T-helper 17 cell (primary cell): Measurements from ENCODE around the gene GFRA1. TPM values are rescaled to one million over a fixed set of nuclear protein-coding genes. Genes with fewer than 3 reads are reported as not detected.
"Not testable (repeated sequence)": the region's sequence is repeated elsewhere in the genome, so short reads cannot be mapped to it uniquely, and the experiment has no call there.

Experiments used
- ATAC-seq: fragments of 150-1000 bp; cut with Tn5 transposase; 2 replicates; pipeline ENCODE4 v1.10.0; 2021; ENCODE audit warnings: mild to moderate bottlenecking, moderate library complexity
- DNase-seq, 3 donors: peaks; one replicate each; pipeline versions ENCODE4 v3.0.0 to v3.0.0-alpha.2; 2020 to 2021
- H3K9me3 ChIP-seq: one replicate; pipeline ENCODE4 v1.7.0; 2013; ENCODE audit warnings: low read length, mild to moderate bottlenecking; ENCODE audit not compliant: control insufficient read depth, poor library complexity, severe bottlenecking
- H3K27ac Mint-ChIP-seq: one replicate; pipeline ENCODE4 v1.8.0; 2022; ENCODE audit warnings: mild to moderate bottlenecking, moderate library complexity, mixed read lengths
- H3K27me3 Mint-ChIP-seq: one replicate; pipeline ENCODE4 v1.8.0; 2022; ENCODE audit warnings: mixed read lengths
- H3K36me3 Mint-ChIP-seq: one replicate; pipeline ENCODE4 v1.8.0; 2022; ENCODE audit warnings: low read depth, mixed read lengths
- H3K4me1 Mint-ChIP-seq: one replicate; pipeline ENCODE4 v1.8.0; 2022; ENCODE audit warnings: mild to moderate bottlenecking, mixed read lengths
- H3K4me3 Mint-ChIP-seq: one replicate; pipeline ENCODE4 v1.8.0; 2022; ENCODE audit warnings: mild to moderate bottlenecking, moderate library complexity, mixed read lengths
- total RNA-seq, 4 donors: library from RNA in 2 of 4; stranded (reverse) in 2 of 4; gene quantifications; one replicate each; pipeline ENCODE4 v1.2.3 and lab custom pipeline; 2022 to 2026

Gene GFRA1
- total RNA-seq, 2 donors from 2014 or later = not detected

- no peaks in the 10 kb centered on the region for H3K9me3 ChIP-seq
- Mint-ChIP-seq H3K36me3 (no peaks in the 10 kb centered on the region), H3K4me3 (no peak overlapping the region), H3K27me3 (peaks cover 4% of the 10 kb centered on the region), H3K4me1 (no peaks in the 10 kb centered on the region), H3K27ac (no peak overlapping the region)
- no peak for ATAC-seq
- DNase-seq = no peak
Measured at GRCh38 chr10:116071453-116072148, 201.4 kb downstream of the GFRA1 start.

- no peaks in the 10 kb centered on the region for H3K4me1 Mint-ChIP-seq
- DNase-seq (no peak), ATAC-seq (no peak)
- no peaks in the 10 kb centered on the region for H3K9me3 ChIP-seq
- H3K27me3 Mint-ChIP-seq = peaks cover 4% of the 10 kb centered on the region
- no peak overlapping the region for H3K27ac Mint-ChIP-seq
- H3K4me3 Mint-ChIP-seq = no peak overlapping the region
- H3K36me3 Mint-ChIP-seq = no peaks in the 10 kb centered on the region
Measured at GRCh38 chr10:116070743-116071320, 202.2 kb downstream of the GFRA1 start.

- H3K9me3 ChIP-seq = no peaks in the 10 kb centered on the region
- no peak overlapping the region for H3K4me3 Mint-ChIP-seq
- H3K4me1 Mint-ChIP-seq = no peaks in the 10 kb centered on the region
- DNase-seq (no peak), ATAC-seq (no peak)
- no peaks in the 10 kb centered on the region for H3K36me3 Mint-ChIP-seq
- peaks cover 4% of the 10 kb centered on the region for H3K27me3 Mint-ChIP-seq
- H3K27ac Mint-ChIP-seq = no peak overlapping the region
Measured at GRCh38 chr10:116069856-116070255, 203.2 kb downstream of the GFRA1 start.

- no peak overlapping the region for H3K4me3 Mint-ChIP-seq
- H3K27ac Mint-ChIP-seq = no peak overlapping the region
- H3K4me1 Mint-ChIP-seq = no peaks in the 10 kb centered on the region
- no peak for DNase-seq
- no peaks in the 10 kb centered on the region for H3K9me3 ChIP-seq
- peaks cover 2% of the 10 kb centered on the region for H3K27me3 Mint-ChIP-seq
- no peaks in the 10 kb centered on the region for H3K36me3 Mint-ChIP-seq
- no peak for ATAC-seq
Measured at GRCh38 chr10:116067825-116068224, 205.2 kb downstream of the GFRA1 start.

GRCh38 chr10:116063107-116063506 is 209.9 kb downstream of the GFRA1 start:
- Mint-ChIP-seq H3K27ac (no peak overlapping the region), H3K36me3 (no peaks in the 10 kb centered on the region), H3K4me3 (no peak overlapping the region), H3K4me1 (no peaks in the 10 kb centered on the region), H3K27me3 (no peaks in the 10 kb centered on the region)
- no peak for ATAC-seq
- no peak for DNase-seq
- H3K9me3 ChIP-seq = no peaks in the 10 kb centered on the region

GRCh38 chr10:116060864-116061263 is 212.1 kb downstream of the GFRA1 start:
- Mint-ChIP-seq H3K4me1 (no peaks in the 10 kb centered on the region), H3K36me3 (no peaks in the 10 kb centered on the region), H3K4me3 (no peak overlapping the region), H3K27me3 (no peaks in the 10 kb centered on the region), H3K27ac (no peak overlapping the region)
- no peak for DNase-seq
- no peak for ATAC-seq
- H3K9me3 ChIP-seq = no peaks in the 10 kb centered on the region

- DNase-seq = no peak
- no peaks in the 10 kb centered on the region for H3K4me1 Mint-ChIP-seq
- H3K36me3 Mint-ChIP-seq = no peaks in the 10 kb centered on the region
- no peaks in the 10 kb centered on the region for H3K27me3 Mint-ChIP-seq
- no peaks in the 10 kb centered on the region for H3K9me3 ChIP-seq
- H3K27ac Mint-ChIP-seq = no peak overlapping the region
- no peak for ATAC-seq
- H3K4me3 Mint-ChIP-seq = no peak overlapping the region
Measured at GRCh38 chr10:116059320-116059719, 213.7 kb downstream of the GFRA1 start.

GRCh38 chr10:116056445-116057293 is 216.3 kb downstream of the GFRA1 start:
- DNase-seq (no peak), ATAC-seq (no peak)
- no peak overlapping the region for H3K4me3 Mint-ChIP-seq
- H3K9me3 ChIP-seq = no peaks in the 10 kb centered on the region
- H3K27me3 Mint-ChIP-seq = no peaks in the 10 kb centered on the region
- no peak overlapping the region for H3K27ac Mint-ChIP-seq
- no peaks in the 10 kb centered on the region for H3K36me3 Mint-ChIP-seq
- no peaks in the 10 kb centered on the region for H3K4me1 Mint-ChIP-seq

- ATAC-seq (no peak), DNase-seq (no peak)
- Mint-ChIP-seq H3K4me1 (no peaks in the 10 kb centered on the region), H3K4me3 (no peak overlapping the region), H3K27ac (no peak overlapping the region), H3K27me3 (no peaks in the 10 kb centered on the region), H3K36me3 (no peaks in the 10 kb centered on the region)
- no peaks in the 10 kb centered on the region for H3K9me3 ChIP-seq
Measured at GRCh38 chr10:116055917-116056252, 217.1 kb downstream of the GFRA1 start.

- DNase-seq = no peak
- no peaks in the 10 kb centered on the region for H3K36me3 Mint-ChIP-seq
- no peaks in the 10 kb centered on the region for H3K9me3 ChIP-seq
- ATAC-seq = no peak
- no peak overlapping the region for H3K4me3 Mint-ChIP-seq
- H3K4me1 Mint-ChIP-seq = no peaks in the 10 kb centered on the region
- H3K27ac Mint-ChIP-seq = no peak overlapping the region
- H3K27me3 Mint-ChIP-seq = no peaks in the 10 kb centered on the region
Measured at GRCh38 chr10:116055252-116055916, 217.6 kb downstream of the GFRA1 start.

- ATAC-seq (no peak), DNase-seq (no peak)
- H3K27me3 Mint-ChIP-seq = no peaks in the 10 kb centered on the region
- no peaks in the 10 kb centered on the region for H3K36me3 Mint-ChIP-seq
- no peaks in the 10 kb centered on the region for H3K9me3 ChIP-seq
- H3K4me1 Mint-ChIP-seq = no peaks in the 10 kb centered on the region
- H3K4me3 Mint-ChIP-seq = no peak overlapping the region
- no peak overlapping the region for H3K27ac Mint-ChIP-seq
Measured at GRCh38 chr10:116053910-116054309, 219.1 kb downstream of the GFRA1 start.

GRCh38 chr10:116053009-116053730 is 219.8 kb downstream of the GFRA1 start:
- not testable (repeated sequence) for H3K4me1 Mint-ChIP-seq, H3K27me3 Mint-ChIP-seq, H3K27ac Mint-ChIP-seq, DNase-seq, H3K36me3 Mint-ChIP-seq, H3K4me3 Mint-ChIP-seq, H3K9me3 ChIP-seq, ATAC-seq

GRCh38 chr10:116052522-116052921 is 220.5 kb downstream of the GFRA1 start:
- not testable (repeated sequence) for H3K36me3 Mint-ChIP-seq, H3K9me3 ChIP-seq, H3K4me1 Mint-ChIP-seq, H3K27me3 Mint-ChIP-seq, DNase-seq, H3K4me3 Mint-ChIP-seq, H3K27ac Mint-ChIP-seq, ATAC-seq
